ENCODE measurements around the gene KLHL33.
"Not testable (repeated sequence)": the region's sequence is repeated elsewhere in the genome, so short reads cannot be mapped to it uniquely, and the experiment has no call there.

GRCh38 chr14:20443650-20444049, 7.7 kb upstream of the KLHL33 start:
- TF ChIP-seq EZH2 (IDR thresholded peaks at IDR 0.05; ENCODE audit: insufficient read depth, poor library complexity, severe bottlenecking); EZH2phosphoT487 (IDR thresholded peaks at IDR 0.05; ENCODE audit: insufficient read depth, low read depth): not testable (repeated sequence)
